GM21390 (cell line): Measurements from ENCODE around the gene STAG1.
"Not testable (repeated sequence)": the region's sequence is repeated elsewhere in the genome, so short reads cannot be mapped to it uniquely, and the experiment has no call there.

Experiments
- ATAC-seq: cut with Tn5 transposase; IDR thresholded peaks from one replicate; pipeline ENCODE4 v1.9.1; 2021; ENCODE audit not compliant: unreplicated experiment

Gene STAG1

GRCh38 chr3:136427236-136427635 lies 324.9 kb downstream of the STAG1 start:
- ATAC-seq = no peak

GRCh38 chr3:136414476-136414875 lies 337.7 kb downstream of the STAG1 start:
- no peak for ATAC-seq

GRCh38 chr3:136412307-136412706 lies 339.9 kb downstream of the STAG1 start:
- ATAC-seq = no peak

- ATAC-seq = no peak
These were observed 342.6 kb downstream of the STAG1 start for GRCh38 chr3:136409549-136409948.

- no peak for ATAC-seq
These were observed 348.1 kb downstream of the STAG1 start for GRCh38 chr3:136404056-136404455.

- no peak for ATAC-seq
These were observed 355.3 kb downstream of the STAG1 start for GRCh38 chr3:136396916-136397315.

GRCh38 chr3:136390574-136390973 lies 361.6 kb downstream of the STAG1 start:
- ATAC-seq = no peak

- ATAC-seq = no peak
These were observed 365.1 kb downstream of the STAG1 start for GRCh38 chr3:136387031-136387430.

GRCh38 chr3:136385457-136385856 lies 366.7 kb downstream of the STAG1 start:
- ATAC-seq = peak; percentile 94

- no peak for ATAC-seq
These were observed 371.1 kb downstream of the STAG1 start for GRCh38 chr3:136381051-136381450.

GRCh38 chr3:136380530-136380929 lies 371.6 kb downstream of the STAG1 start:
- ATAC-seq = no peak

GRCh38 chr3:136378011-136378410 lies 374.2 kb downstream of the STAG1 start:
- ATAC-seq = no peak

- ATAC-seq = no peak
These were observed 374.7 kb downstream of the STAG1 start for GRCh38 chr3:136377508-136377907.

- ATAC-seq = not testable (repeated sequence)
These were observed 376.4 kb downstream of the STAG1 start for GRCh38 chr3:136375800-136376199.

GRCh38 chr3:136366289-136366688 lies 385.9 kb downstream of the STAG1 start:
- ATAC-seq = no peak

GRCh38 chr3:136353461-136353860 lies 398.7 kb downstream of the STAG1 start:
- peak; percentile 88 for ATAC-seq

- ATAC-seq = no peak
These were observed 400.3 kb downstream of the STAG1 start for GRCh38 chr3:136351905-136352304.

GRCh38 chr3:136351351-136351750 lies 400.8 kb downstream of the STAG1 start:
- ATAC-seq = no peak

- no peak for ATAC-seq
These were observed 401.6 kb downstream of the STAG1 start for GRCh38 chr3:136350557-136350956.

- no peak for ATAC-seq
These were observed 402.0 kb downstream of the STAG1 start for GRCh38 chr3:136350132-136350531.

- ATAC-seq = no peak
These were observed 405.7 kb downstream of the STAG1 start for GRCh38 chr3:136346486-136346885.

- ATAC-seq = no peak
These were observed 408.2 kb downstream of the STAG1 start for GRCh38 chr3:136343873-136344555.

GRCh38 chr3:136343446-136343845 lies 408.7 kb downstream of the STAG1 start:
- ATAC-seq = no peak
